Measurements from ENCODE around the gene ZNF74. TPM values are rescaled to one million over a fixed set of nuclear protein-coding genes. Genes with fewer than 3 reads are reported as not detected.

ZNF74 gene
- total and polyA plus RNA-seq, 10 of the 15 experiments (the other 5 are each of a cell fraction or from before 2014, with no cell fraction given) = 0.37 to 9.3 (median 5.1) TPM

DNA sequence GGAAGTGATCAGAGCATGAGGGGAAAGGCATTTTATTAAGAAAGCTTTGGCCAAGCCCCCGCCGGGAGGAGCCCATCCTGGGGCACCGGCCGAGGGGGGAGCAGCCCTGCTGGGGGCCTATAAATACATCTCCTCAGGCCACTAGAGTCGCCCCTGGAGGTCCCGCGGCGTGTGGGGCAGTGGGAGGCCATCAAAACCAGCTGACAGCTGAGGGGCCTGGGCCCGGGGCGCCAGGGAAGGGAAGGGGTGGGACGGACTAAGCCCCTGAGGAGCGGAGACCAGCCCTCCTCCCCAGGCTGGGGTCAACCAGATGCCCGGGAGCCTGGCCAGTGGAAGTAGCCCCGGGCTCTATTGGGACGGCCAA, 30.6 kb downstream of the ZNF74 start:
- WGBS (ENCODE audit: insufficient coverage, insufficient replicate concordance, low lambda C conversion rate, missing lambda C conversion rate) = 68% methylated on average over 15 of the region's 15 CpGs
- Histone ChIP-seq H3K4me1 (ENCODE audit: control insufficient read depth, insufficient read depth, low read length) (peaks cover 5% of the 10 kb centered on the region), H2AFZ (ENCODE audit: control insufficient read depth, low read depth, low read length) (no peak overlapping the region), H3K4me2 (ENCODE audit: control insufficient read depth, insufficient read depth) (no peak overlapping the region), H3K9me3 (replicated peaks; ENCODE audit: control insufficient read depth, insufficient read depth, low read length) (no peaks in the 10 kb centered on the region; the same call in 2 of the 3 replicates), H3K9ac (ENCODE audit: control insufficient read depth, insufficient read depth, low read length) (no peak overlapping the region), H4K20me1 (ENCODE audit: control insufficient read depth, insufficient read depth) (no peaks in the 10 kb centered on the region), H3K4me3 (no peak overlapping the region), H3K27me3 (replicated peaks in 1 of 2; ENCODE audit: control insufficient read depth in 2 of 2, insufficient read depth in 2 of 2, low read length in 1 of 2) (peaks cover 0 to 9% of the 10 kb centered on the region in 2 experiments; a peak in 3 of 4 replicates), H3K36me3 (ENCODE audit: control insufficient read depth in 2 of 2, insufficient read depth in 2 of 2, low read length in 1 of 2) (no peaks in the 10 kb centered on the region), H3K79me2 (ENCODE audit: control insufficient read depth, insufficient read depth, low read length) (no peaks in the 10 kb centered on the region), H3K27ac (ENCODE audit: control insufficient read depth, insufficient read depth) (no peak overlapping the region)
- CTCF ChIA-PET = no interaction called here
- RAD21 ChIA-PET (ENCODE audit: unreplicated experiment) = no interaction called here
- intact Hi-C loops (cut with micrococcal nuclease; ENCODE audit: unreplicated experiment) = no loop called here
- TF ChIP-seq, protein P1, sequence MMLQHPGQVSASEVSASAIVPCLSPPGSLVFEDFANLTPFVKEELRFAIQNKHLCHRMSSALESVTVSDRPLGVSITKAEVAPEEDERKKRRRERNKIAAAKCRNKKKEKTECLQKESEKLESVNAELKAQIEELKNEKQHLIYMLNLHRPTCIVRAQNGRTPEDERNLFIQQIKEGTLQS (IDR thresholded peaks at IDR 0.05; ENCODE audit: borderline replicate concordance, extremely low read depth, low read depth, low read length) = no peak
- TF ChIP-seq EGR1 (IDR thresholded peaks at IDR 0.05; ENCODE audit: borderline replicate concordance in 1 of 2, low read depth in 2 of 2, low read length in 2 of 2) (no peak), IKZF1 (conservative IDR thresholded peaks at IDR 0.05) (no peak), TCF12 (IDR thresholded peaks at IDR 0.05; ENCODE audit: low read depth, low read length) (no peak), WRNIP1 (IDR thresholded peaks at IDR 0.05; ENCODE audit: borderline replicate concordance, low read depth, low read length) (no peak), ATF7 (IDR thresholded peaks at IDR 0.05; ENCODE audit: low read depth) (no peak), ESRRA (IDR thresholded peaks at IDR 0.05; ENCODE audit: low read length) (no peak), NRF1 (conservative IDR thresholded peaks at IDR 0.05; ENCODE audit: low read depth, low read length) (no peak), SPI1 (IDR thresholded peaks at IDR 0.05; ENCODE audit: borderline replicate concordance, insufficient read depth, low read depth, low read length) (no peak), POLR2AphosphoS2 (IDR thresholded peaks at IDR 0.05; ENCODE audit: low read depth, low read length) (no peak), STAT3 (IDR thresholded peaks at IDR 0.05; ENCODE audit: low read depth, low read length) (no peak), ZZZ3 (IDR thresholded peaks at IDR 0.05; ENCODE audit: control insufficient read depth, insufficient read length, low read depth) (no peak), ZNF622 (IDR thresholded peaks at IDR 0.05) (no peak), LARP7 (IDR thresholded peaks at IDR 0.05) (no peak), MTA3 (IDR thresholded peaks at IDR 0.05; ENCODE audit: borderline replicate concordance, low read length) (no peak)
- TF ChIP-seq, protein P2, sequence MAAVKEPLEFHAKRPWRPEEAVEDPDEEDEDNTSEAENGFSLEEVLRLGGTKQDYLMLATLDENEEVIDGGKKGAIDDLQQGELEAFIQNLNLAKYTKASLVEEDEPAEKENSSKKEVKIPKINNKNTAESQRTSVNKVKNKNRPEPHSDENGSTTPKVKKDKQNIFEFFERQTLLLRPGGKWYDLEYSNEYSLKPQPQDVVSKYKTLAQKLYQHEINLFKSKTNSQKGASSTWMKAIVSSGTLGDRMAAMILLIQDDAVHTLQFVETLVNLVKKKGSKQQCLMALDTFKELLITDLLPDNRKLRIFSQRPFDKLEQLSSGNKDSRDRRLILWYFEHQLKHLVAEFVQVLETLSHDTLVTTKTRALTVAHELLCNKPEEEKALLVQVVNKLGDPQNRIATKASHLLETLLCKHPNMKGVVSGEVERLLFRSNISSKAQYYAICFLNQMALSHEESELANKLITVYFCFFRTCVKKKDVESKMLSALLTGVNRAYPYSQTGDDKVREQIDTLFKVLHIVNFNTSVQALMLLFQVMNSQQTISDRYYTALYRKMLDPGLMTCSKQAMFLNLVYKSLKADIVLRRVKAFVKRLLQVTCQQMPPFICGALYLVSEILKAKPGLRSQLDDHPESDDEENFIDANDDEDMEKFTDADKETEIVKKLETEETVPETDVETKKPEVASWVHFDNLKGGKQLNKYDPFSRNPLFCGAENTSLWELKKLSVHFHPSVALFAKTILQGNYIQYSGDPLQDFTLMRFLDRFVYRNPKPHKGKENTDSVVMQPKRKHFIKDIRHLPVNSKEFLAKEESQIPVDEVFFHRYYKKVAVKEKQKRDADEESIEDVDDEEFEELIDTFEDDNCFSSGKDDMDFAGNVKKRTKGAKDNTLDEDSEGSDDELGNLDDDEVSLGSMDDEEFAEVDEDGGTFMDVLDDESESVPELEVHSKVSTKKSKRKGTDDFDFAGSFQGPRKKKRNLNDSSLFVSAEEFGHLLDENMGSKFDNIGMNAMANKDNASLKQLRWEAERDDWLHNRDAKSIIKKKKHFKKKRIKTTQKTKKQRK (IDR thresholded peaks at IDR 0.05; ENCODE audit: low read depth, low read length) = no peak
- TF ChIP-seq, protein P3, sequence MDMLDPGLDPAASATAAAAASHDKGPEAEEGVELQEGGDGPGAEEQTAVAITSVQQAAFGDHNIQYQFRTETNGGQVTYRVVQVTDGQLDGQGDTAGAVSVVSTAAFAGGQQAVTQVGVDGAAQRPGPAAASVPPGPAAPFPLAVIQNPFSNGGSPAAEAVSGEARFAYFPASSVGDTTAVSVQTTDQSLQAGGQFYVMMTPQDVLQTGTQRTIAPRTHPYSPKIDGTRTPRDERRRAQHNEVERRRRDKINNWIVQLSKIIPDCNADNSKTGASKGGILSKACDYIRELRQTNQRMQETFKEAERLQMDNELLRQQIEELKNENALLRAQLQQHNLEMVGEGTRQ (IDR thresholded peaks at IDR 0.05; ENCODE audit: borderline replicate concordance, low read depth, low read length) = no peak
- no TSS peak for BruUV-seq (replicated peaks)
- SMC1A ChIA-PET (ENCODE audit: uncharacterized antibody, unreplicated experiment) = no interaction called here
- POLR2A ChIA-PET = no interaction called here
- ATAC-seq (no peak), DNase-seq (ENCODE audit: low read depth, low spot score) (no peak), FAIRE-seq (no peak)
- in situ Hi-C loops (cut with MboI) = loop anchor here (5.0 kb wide), 2 partner anchors 33 to 68 kb away; no protein-coding TSS in a partner anchor
